ENCODE data around the gene INPP4B.
"Not testable (repeated sequence)": the region's sequence is repeated elsewhere in the genome, so short reads cannot be mapped to it uniquely, and the experiment has no call there.

DNA sequence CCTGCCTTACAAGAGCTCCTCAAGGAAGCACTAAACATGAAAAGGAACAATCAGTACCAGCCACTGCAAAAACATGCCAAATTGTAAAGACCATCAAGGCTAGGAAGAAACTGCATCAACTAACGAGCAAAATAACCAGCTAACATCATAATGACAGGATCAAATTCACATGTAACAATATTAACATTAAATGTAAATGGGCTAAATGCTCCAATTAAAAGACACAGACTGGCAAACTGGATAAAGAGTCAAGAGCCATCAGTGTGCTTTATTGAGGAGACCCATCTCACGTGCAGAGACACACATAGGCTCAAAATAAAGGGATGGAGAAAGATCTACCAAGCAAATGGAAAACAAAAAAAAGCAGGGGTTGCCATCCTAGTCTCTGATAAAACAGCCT, 777.8 kb downstream of the INPP4B start:
- TF ChIP-seq, protein P1, sequence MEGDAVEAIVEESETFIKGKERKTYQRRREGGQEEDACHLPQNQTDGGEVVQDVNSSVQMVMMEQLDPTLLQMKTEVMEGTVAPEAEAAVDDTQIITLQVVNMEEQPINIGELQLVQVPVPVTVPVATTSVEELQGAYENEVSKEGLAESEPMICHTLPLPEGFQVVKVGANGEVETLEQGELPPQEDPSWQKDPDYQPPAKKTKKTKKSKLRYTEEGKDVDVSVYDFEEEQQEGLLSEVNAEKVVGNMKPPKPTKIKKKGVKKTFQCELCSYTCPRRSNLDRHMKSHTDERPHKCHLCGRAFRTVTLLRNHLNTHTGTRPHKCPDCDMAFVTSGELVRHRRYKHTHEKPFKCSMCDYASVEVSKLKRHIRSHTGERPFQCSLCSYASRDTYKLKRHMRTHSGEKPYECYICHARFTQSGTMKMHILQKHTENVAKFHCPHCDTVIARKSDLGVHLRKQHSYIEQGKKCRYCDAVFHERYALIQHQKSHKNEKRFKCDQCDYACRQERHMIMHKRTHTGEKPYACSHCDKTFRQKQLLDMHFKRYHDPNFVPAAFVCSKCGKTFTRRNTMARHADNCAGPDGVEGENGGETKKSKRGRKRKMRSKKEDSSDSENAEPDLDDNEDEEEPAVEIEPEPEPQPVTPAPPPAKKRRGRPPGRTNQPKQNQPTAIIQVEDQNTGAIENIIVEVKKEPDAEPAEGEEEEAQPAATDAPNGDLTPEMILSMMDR (conservative IDR thresholded peaks at IDR 0.05), result not testable (repeated sequence)
- TF ChIP-seq EZH2 (IDR thresholded peaks at IDR 0.05; ENCODE audit: low read depth), result not testable (repeated sequence)
